NCI-H187 treated with DMSO at 0.1 percent for 48 hours (cell line): ENCODE results near the gene NUP210.

Experiments used
- DNase-seq: peaks from one replicate; lab custom pipeline; 2025; lab: John Stamatoyannopoulos, UW

Gene NUP210

GRCh38 chr3:13323822-13324221 is 96.3 kb downstream of the NUP210 start:
- DNase-seq, result no peak

DNA sequence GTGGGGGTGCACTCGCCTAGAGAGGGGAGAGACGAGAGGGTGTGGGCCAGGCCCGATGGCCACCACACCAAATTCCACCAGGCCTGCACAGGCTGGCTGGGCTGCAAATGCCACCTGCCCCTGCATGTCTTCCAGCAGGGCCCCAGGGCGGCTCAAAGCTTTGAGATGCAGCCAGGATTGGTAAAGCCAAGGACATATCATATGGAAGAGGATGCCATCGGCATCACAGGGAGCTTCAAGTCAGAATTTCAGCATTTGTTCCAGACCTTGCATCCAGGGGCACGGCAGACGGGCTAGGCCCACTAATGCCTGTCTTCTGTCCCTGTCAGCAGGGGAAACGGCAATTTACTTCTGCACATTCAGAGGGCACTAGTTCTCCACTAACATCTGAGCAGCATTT is 97.8 kb downstream of the NUP210 start:
- DNase-seq, result no peak

DNA sequence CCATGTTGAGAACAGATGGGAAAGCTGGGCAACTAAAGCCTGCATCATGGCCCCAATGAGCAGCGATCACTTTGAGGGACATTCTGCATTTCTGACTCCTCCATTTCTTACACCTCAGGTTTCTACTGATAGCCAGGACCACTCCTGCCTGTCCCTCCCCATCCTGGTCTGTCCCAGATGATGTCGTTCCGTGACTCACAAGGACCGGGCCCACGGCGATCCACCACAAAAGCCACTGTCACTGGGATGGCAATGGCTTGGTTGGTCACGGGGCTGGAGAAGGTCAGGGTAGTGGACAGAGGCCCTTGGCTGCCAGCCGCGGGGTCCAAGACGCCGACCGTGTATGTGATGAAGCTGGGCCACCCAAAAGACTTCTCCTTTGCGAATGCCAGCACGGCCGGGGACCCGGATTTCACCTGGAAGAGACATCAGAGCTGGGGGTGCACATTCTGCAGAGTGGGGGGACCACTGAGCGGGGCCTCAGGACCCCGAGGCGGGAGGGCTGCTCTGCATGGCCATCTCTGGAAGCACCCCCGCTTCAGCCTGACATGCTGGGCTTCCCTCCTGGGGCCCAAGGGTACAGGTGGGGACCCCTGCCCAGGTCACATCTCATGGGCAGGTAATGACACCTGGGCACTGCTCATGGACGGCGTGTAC is 100.4 kb downstream of the NUP210 start:
- no peak for DNase-seq

GRCh38 chr3:13318626-13319470 is 101.3 kb downstream of the NUP210 start:
- no peak for DNase-seq

DNA sequence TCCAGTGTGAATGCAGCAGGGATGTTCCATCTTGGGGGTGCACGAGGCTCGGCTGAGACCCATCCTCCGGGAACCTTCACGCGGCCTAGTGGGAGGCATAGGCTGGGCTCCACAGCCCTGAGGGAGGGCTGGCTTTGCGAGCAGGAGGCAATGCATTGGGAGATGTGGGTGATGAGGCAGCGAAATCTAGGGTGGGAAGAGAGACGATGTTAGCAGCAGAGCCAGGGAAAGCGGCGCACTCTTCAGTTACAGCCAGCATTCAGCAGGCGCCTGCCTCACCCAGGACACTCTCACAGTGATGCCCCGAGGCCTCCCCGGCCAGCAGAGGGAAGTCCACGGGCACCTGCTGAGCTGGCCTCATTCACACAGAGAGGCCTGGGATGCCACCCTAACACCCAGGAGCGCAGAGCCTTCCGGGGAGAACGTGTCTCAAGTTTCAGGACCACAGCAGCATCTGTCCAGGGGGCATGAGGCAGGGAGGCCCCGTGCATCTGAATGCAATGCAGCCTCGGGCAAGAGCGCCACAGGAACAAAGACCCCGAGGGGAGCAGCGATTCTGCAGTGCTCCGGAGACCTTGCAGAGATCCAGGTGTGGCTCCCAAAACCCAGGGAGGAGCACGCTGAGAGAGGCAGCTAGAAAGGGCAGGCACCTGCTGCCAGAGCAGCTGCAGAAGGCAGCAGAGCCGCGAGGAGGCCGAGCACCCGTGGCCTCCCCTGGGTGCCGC is 102.4 kb downstream of the NUP210 start:
- no peak for DNase-seq

DNA sequence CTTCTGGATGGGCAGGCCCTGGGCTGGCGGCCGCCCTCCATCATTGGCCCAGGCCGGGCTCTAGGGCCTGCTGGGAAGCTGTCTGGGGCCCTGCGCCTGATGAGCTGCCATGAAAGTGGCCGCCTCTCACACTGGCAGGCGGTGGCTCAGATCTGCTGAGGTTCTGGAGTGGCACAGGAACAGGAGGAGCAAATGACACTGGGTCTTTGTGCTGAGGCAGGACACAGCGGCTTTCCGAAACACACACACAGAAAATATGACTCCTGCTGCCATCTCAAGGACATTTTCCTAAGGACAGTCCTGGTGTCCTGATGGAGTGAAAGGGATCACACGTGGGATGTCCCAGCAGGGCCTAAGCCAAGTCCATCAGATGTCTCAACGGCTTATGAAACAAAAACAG is 103.5 kb downstream of the NUP210 start:
- no peak for DNase-seq

GRCh38 chr3:13314877-13315276 is 105.2 kb downstream of the NUP210 start:
- no peak for DNase-seq

DNA sequence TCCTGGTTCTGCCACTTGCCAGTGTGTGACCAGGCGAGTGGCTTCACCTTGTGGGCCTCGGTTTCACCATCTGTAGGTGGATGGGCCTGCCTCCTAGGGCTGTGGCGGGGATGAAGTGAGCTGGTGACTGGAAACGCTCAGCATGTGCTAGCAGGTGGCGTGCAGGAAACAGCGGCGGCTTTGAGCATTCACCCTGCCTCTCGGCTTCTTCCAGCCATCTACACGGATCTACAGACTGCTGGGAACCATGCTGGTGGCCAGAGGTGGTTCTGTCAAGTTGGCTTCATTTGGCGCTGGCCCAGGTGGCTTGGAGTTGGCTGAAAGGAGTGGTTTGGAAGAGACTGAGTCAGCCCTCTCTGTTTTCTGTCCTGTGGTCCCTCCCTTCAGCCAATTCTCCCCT is 106.3 kb downstream of the NUP210 start:
- no peak for DNase-seq

- no peak for DNase-seq
These were observed 111.1 kb downstream of the NUP210 start for GRCh38 chr3:13309004-13309403.

- no peak for DNase-seq
These were observed 111.7 kb downstream of the NUP210 start for GRCh38 chr3:13308380-13308801.

GRCh38 chr3:13307041-13307440 is 113.1 kb downstream of the NUP210 start:
- no peak for DNase-seq

- DNase-seq, result no peak
These were observed 114.5 kb downstream of the NUP210 start for GRCh38 chr3:13305623-13306022.

DNA sequence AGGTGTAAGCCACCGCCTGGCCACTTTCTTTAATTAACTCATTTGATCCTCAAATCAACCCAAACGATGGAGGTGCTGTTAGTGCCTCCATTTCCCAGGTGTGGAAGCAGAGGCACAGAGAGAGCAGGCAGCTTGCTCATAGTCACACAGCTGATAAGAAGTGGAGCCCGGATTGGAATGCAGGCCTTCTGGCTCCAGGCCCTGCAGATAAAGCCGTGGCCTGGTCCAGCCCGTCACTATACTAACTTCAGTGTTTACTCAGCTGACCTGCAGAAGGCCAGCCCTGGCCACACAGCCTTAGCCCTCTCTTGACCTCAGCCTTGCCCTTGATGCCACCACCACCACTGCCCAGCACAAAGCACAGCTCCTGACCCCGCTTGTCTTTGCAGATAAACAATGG is 116.7 kb downstream of the NUP210 start:
- DNase-seq, result no peak

- DNase-seq, result no peak
These were observed 118.7 kb downstream of the NUP210 start for GRCh38 chr3:13301286-13301987.

GRCh38 chr3:13300546-13301285 is 119.4 kb downstream of the NUP210 start:
- no peak for DNase-seq

DNA sequence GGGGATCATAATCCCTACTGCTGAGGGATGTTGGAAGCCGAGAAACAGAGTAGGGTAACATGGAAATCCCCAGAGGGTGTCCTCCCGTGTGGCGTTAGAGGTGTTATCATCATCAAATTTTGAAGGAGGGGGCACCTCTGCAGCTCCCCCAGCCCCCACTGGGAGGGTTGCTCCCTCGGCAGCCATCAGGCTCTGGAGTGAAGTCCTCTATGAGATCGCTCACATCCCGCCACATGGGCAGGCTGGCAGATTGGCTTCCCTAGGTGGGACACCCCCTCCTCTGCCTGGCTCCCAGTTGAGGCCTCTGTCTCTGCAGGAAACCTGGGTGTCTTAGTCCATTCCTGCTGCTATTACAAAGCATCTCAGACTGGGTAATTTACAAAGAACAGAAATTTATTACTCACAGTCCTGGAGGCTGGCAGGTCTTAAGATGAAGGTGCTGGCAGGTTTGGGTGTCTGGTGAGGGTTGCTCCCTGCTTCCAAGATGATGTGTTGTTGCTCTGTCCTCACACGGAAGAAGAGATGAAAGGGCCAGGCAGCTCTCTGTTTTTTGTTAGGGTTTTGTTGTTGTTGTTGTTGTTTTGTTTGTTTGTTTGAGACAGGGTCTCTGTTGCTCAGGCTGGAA is 120.5 kb downstream of the NUP210 start:
- DNase-seq, result no peak

DNA sequence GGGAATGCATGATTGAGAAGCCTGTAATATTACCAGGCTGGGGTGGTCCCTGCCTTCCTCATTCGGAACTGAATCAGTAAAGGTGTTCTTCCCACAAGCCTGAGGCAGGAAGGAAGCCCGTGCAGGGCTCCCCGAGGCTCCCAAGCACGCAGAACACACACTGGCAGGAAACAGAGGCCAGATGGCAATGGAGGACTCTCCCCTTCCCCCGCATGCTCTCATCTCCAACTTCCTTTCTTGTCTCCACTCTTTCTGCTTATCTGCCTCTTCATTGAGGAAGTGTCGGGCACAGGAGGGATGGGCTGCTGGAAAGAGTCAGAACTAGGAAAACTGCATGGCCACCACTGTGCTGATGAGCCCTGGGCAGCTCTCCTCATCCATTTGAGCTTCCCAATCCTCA is 123.5 kb downstream of the NUP210 start:
- no peak for DNase-seq

GRCh38 chr3:13294442-13295351 is 125.4 kb downstream of the NUP210 start:
- no peak for DNase-seq

DNA sequence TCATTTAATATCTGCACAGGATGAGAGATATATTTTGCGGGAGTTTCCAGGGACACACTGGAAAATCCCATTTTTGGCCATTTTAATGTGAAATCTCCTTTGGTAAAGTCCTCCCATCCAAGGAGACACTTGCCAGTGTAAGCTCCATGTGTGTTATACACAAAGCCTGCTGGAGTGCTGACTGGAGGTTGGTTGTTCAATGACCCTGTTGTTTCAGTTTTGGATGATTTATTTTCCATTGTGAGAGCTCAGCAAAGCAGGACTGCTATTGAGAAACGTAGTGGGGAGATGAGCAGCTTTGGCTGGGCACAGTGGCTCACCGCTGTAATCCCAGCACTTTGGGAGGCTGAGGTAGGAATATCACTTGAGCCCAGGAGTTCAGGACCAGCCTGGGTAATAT is 127.7 kb downstream of the NUP210 start:
- no peak for DNase-seq

DNA sequence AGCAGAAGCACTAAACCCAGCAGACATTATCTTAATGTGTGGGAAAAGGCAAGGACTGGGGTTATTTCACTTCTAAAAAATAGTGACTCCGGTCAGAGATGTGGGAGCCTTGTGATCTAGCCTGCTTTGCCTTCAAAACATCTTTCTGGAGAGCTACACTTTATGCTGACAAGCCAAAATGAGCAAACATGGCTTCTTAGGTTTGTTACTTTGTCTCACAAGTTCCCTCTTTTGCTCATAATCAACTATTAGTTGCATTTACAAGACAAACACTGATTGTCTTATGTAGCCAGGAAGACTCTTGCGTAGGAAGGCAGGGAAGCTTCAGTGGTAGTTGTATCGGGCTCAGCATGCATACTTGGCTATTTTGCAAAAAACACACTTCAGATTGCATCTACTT is 129.2 kb downstream of the NUP210 start:
- no peak for DNase-seq
